NAMALWA (cell line): ENCODE data around the gene S100Z.

ENCODE experiments used
- DNase-seq: peaks from one replicate; pipeline ENCODE4 v3.0.0-alpha.2; 2015; ENCODE audit warnings: low spot score

The S100Z gene

DNA sequence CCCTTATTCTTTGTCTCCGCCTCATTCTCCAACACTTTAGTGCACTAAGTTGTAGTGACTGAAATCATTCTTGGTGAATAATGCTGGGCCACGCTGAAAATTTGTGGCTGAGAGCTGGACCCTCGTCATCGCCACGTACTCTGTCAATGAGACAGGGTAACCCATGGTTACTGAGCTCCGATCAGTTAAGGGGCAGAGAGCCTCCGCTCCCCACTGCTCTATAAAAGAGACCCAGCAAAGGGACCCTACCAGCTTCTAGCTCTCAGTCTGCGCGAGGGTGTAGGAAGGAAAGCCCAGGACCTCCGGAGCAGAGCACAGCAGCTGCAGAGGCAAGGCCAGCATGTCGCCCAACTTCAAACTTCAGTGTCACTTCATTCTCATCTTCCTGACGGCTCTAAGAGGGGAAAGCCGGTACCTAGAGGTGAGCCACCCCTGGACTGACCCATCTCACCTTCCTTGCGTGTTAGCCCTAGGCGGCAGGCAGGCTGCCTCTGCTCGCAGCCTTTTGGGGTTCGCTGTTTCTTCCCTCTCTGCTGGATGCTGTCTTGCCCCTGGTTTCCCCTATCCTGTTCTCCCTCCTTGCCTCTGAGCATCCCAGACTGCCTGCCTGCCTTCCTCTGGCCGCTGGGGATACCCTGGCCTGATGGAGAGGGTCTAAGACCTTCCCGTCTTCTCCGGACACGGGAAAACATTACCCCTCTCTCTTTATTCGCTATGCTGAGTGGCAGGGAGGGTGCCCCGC lies 103.2 kb downstream of the S100Z start, which contains the start of gene CRHBP:
CRHBP (plus strand) TSS at position 251 of the 742 bp plus-strand sequence; CDS start at position 341, 90 bp downstream.
- DNase-seq: no peak

DNA sequence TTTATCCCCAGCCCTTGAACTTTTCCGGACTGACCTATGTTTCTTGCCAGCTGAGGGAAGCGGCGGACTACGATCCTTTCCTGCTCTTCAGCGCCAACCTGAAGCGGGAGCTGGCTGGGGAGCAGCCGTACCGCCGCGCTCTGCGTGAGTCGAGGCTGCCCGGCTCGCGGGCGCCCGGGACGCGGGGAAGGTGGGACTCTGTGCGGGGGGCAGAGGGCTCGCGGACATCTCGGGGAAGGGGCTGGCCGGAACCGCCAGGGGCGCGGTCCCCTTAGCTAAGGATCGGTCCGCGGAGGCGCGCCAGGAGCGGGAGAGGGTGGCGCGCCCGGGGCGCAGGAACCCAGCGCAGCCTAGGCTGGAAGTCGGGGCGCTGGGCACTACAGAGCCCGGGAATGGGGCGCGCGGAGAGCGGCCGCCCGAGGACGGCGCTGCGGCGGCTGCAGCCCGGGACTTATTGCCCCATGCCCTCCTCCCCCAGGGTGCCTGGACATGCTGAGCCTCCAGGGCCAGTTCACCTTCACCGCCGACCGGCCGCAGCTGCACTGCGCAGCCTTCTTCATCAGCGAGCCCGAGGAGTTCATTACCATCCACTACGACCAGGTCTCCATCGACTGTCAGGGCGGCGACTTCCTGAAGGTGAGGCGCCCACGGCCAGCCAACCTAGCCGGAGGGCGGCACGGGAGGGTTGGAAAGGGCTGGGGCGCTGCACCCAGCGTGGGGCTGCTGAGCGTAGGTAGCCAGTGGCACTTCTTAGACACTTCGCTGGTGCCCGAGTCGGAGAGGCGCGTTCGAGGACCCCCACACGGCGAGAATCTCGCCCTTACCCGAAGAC lies 104.0 kb downstream of the S100Z start:
- DNase-seq: no peak

DNA sequence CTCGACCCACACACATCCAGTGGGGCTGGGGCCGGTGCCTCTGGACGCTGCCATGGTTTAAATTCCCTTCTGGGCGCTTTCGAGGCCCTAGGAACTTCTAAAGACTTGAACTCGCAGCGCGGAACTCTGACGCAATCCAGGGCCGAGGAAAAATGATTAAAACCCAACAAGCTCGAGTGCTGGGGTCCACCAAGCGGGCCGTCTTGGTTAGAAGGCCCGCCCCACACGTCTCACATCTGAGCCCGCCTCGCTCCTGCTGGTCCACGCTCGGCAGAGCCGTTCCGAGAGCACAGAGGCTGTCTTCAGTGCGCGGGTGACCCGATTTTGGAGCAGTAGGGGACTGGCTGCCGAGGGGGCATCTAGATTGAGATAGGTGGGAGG lies 104.6 kb downstream of the S100Z start:
- DNase-seq: no peak

DNA sequence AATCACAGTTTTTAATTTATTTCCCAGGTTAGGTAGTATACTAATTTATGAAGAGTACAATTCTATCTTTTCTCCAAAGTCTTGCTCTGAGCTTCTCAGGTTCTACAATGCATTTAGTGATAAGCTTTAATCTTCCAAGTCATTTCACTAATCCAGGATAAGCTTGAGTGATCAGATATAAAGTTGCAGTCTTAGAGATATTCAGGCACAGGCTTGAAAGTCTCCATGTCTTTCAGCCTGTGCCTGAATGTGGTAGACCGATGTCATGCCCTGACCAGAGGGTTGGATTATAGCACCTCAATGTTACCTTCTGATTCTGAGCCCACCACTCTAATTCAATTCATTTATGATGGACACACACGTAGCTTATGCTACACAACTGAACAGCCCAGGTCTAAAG lies 106.2 kb downstream of the S100Z start:
- no peak for DNase-seq

DNA sequence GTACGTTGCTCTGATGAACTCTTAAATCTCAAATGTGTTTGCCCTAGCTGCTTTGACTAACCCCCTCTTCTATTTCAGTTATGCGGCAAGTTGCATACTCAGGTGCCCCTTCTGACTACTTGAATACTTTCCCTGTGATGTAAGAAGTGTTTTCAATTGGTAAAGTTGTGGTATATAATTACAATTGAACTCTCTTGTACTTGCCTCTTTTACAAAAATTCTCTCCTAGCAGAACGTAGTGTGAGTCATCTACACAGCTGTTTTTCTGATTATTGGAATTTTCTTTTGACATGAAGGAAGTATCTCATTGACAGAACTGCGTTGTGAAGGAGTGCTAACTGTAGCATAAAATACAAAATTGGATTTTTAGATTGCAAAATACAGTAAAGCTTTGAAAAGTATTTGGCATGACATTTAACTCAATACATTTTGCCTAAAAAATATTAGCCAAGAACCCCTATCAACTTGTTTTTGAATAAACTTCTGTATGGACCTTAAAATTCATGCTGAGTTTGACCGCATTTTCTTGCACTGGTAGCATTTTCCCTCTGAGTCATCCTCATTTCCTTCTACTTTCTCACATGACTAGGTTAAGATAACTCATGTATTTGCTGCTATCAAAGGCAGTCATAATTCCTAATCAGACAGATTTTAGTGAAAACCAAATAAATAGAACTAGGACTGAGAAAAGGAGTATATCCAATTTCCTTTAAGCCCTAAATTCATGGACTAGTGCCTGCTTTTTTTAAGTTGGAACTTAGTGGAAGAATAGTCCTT lies 109.4 kb downstream of the S100Z start:
- no peak for DNase-seq

DNA sequence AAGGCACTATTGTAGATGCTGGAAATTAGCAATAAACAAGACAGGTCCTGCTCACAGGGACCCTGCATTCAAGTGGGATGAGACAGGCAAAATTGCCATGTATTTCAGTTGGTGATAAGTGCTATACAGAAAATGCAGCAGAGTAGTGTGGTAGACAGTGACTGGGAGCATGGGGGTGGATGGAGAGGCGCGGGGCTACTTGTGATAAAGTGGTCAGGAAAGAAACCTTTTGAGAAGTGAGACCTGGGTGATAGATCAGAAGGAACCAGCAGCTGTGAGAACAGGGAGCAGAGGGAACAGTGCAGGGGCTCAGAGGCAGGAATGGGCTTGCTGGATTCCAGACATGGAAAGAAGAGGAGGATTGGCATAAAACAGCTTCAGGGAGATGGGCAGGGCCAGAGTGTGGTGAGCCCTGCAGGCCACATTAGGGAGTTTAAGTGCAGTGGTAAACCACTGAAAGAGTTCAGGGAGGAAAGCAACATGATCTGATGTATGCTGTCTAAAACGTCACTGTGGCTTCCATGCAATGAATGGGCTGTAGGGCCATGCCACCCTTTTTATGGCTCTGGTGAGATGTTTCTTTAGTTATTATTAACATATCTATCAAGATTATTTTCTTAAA lies 110.3 kb downstream of the S100Z start:
- DNase-seq: no peak

DNA sequence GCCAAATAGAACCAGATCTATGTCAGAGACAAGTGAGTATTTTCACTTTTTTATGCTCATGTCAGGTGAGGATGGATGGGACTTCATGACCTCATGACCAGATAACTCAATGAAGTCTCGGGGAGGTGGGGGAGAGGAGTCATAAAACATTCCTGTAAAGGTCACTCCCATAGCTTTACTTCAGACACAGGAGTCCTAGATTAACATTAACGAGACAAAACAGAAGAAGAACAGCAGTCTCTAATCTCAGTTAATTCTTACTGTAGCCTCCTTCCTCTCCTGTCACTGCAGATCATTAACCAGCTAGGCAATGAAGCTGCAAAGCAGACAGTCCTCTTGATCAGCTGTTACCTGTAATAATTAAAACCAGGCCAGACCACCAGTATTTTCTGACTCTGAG lies 114.2 kb downstream of the S100Z start:
- DNase-seq: no peak
